SH-SY5Y (cell line): ENCODE data around the gene CENPO.

Source experiments
- GATA2 ChIP-seq: IDR thresholded peaks from 2 replicates; pipeline ENCODE4 v1.6.1; 2011; ENCODE audit warnings: mild to moderate bottlenecking, low read depth, low read length
- GATA3 ChIP-seq: IDR thresholded peaks from 2 replicates; pipeline ENCODE4 v1.6.1; 2011; ENCODE audit warnings: low read depth, mild to moderate bottlenecking, low read length, moderate library complexity

Gene CENPO

GRCh38 chr2:24827321-24828237, 34.4 kb downstream of the CENPO start:
- TF ChIP-seq GATA3, result no peak
- TF ChIP-seq GATA2, result no peak

DNA sequence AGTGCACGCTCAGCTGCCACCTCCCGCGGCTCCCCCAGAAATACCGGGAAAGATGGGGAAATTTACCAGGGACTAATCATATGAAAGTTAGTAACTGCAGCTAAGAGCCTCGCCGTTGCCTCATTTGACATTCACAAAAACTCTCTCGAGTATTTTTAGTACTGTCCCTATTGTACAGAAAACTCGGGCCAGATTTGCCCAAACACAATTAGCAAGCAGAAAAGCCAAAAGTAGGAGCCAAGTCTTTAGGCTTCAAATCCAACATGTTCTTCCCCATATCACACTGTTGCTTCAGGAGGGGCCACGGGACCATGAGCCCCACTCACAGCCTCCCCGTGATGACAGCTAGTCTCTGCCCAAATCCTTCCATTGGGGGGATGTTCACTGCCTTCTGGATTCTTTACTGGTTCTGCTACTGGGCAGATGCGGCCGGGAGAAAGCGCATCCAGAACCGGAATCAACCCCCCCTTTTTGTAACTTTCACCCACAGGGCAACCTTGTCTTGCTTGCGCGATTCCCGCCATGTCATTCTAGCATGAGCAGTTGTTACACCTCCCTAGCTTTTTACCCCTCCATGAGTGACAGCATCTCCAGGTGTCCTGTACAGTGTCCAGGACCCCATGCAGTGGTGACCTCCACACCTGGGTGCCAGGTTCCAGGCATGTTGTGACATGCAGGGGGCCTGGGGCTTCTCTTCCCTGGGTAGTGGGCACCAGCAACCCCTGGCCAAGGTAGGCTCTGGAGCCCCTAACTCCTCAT, 35.2 kb downstream of the CENPO start:
- no peak for TF ChIP-seq GATA3
- no peak for TF ChIP-seq GATA2

GRCh38 chr2:24830351-24830750, 37.1 kb downstream of the CENPO start:
- no peak for TF ChIP-seq GATA3
- TF ChIP-seq GATA2, result no peak

DNA sequence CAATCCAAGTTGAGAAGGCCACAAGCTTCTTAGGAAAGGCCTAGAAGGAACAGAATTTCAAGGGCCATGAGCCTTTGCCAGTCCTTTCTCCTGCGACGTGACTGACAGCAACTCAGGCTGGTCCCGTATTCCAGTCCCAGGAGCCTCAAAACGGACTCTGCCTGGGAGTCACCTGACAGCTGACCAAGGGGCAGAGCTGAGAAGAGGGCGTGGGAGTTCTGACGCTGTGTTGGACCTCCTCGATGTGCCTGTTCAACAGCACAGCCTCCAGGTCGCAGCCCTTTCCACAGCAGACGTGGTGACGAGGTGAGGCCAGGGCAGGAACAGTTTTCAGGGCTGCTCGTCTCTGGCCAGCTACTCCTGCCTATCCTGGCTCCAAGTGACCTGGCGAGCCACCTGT, 37.6 kb downstream of the CENPO start:
- TF ChIP-seq GATA3, result no peak
- TF ChIP-seq GATA2, result no peak

DNA sequence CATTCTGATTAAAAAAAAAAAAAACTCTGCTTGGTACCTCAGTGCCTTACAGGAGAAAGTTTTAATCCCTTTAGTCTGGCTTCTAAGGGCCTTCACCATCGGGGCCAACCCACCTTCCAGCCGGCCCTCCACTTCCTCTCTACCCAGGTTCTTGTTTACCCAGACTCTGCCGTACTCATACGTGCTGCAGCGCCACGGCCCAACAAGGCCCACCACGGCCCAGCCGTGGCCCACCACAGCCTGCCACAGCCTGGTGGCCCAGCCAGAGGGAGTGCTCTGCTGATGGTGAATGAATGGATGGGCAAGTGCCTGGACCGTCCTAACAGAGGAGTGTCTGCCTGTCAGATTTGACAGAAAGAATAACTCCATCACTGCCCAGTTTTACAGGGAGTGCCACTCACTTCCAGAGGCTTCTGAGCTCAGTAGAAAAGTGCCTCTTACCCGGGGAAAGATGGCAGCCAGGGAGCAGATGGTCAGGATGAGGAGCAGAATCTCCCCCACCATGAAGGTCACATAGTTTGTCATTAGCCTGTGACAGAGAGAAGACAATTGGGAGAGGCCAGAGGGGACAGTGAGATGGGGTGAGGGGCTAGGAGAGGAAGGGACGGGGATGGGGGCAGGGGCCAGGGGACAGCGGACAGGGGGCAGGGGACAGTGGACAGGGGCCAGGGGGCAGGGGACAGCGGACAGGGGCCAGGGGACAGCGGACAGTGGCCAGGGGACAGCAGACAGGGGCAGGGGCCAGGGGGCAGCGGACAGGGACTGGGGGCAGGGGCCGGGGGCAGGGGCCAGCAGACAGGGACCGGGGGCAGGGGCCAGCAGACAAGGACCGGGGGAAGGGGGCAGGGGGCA, 38.2 kb downstream of the CENPO start:
- TF ChIP-seq GATA2, result no peak
- TF ChIP-seq GATA3, result no peak

DNA sequence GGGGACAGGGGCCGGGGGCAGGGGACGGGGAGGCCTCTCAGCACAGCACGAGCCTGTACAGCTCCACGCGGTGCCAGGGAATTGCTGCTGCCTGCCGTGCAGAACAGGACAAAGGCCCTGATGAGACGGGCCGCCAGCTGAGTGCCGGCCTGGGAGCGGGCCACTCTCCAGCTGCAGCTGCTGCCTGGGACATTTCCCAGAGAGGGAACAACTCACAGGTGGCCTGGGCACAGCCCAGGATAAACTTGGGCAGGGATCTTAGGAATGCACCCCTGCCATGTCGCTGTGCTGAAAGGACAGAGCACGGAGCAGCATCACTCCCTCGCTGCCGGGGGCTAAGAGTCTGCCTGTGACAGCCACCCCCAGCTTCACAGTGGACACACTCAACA, 38.8 kb downstream of the CENPO start:
- no peak for TF ChIP-seq GATA3
- TF ChIP-seq GATA2, result no peak

- TF ChIP-seq GATA2, result no peak
- TF ChIP-seq GATA3, result no peak
These were observed 39.3 kb downstream of the CENPO start for GRCh38 chr2:24832521-24832920.

- no peak for TF ChIP-seq GATA2
- no peak for TF ChIP-seq GATA3
These were observed 39.9 kb downstream of the CENPO start for GRCh38 chr2:24832931-24833701.

GRCh38 chr2:24833821-24834732, 40.9 kb downstream of the CENPO start:
- TF ChIP-seq GATA3, result no peak
- no peak for TF ChIP-seq GATA2

DNA sequence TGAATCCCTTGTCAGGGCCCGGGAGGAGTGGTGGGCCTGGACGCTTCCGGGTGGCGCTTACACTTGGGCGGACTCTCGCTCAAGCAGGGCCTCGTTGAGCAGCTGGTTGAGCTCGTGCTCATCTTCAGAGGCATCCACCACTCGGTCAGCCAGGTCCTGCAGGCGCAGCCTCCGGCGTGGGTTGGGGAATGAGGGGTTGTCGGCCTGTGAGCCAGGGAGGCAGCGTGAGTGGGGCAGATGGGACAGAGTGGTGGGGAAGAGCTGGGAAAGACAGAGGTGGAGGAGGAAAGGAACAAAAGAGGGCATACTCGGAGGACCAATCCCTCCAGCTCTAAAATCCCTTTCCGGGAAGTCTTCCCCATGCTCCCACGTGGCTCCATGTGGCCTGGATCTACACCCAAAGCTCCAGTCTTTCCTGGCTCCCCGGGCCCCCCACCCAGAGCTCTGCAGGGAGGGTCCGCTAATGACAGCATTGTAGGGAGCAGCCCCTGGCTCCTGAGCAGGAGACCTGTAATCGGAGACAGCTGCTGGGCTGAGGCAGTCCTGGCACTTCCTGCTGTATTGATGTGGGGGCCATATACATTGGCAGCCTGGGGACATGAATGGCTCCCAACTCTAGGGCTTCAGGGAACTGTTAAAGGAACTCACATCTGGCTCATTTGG, 41.6 kb downstream of the CENPO start:
- no peak for TF ChIP-seq GATA2
- TF ChIP-seq GATA3, result no peak

- TF ChIP-seq GATA3, result no peak
- no peak for TF ChIP-seq GATA2
These were observed 43.0 kb downstream of the CENPO start for GRCh38 chr2:24836206-24836605.

GRCh38 chr2:24836706-24837105, 43.5 kb downstream of the CENPO start:
- TF ChIP-seq GATA3 (no peak), GATA2 (no peak)
